Keratinocyte (primary cell): ENCODE results near the gene PLCL1. TPM values are rescaled to one million over a fixed set of nuclear protein-coding genes. Genes with fewer than 3 reads are reported as not detected.

Experiments used
- DNase-seq: peaks from one replicate; pipeline ENCODE4 v3.0.0-alpha.2; 2011; ENCODE audit warnings: low read depth, missing footprints, low spot score
- FAIRE-seq: peaks from 2 replicates; lab custom pipeline; 2011; peaks lifted over from hg19 to GRCh38; lab: Jason Lieb, UNC
- H2AFZ ChIP-seq: 2 replicates; pipeline ENCODE4 v1.6.0; 2012; ENCODE audit warnings: low read length, control low read depth, inconsistent platforms; ENCODE audit not compliant: control insufficient read depth
- H3K27ac ChIP-seq: 2 replicates; pipeline ENCODE4 v1.5.1; 2011; ENCODE audit warnings: low read length; ENCODE audit not compliant: control insufficient read depth, insufficient read depth
- H3K27me3 ChIP-seq: 3 replicates; pipeline ENCODE4 v1.6.0; 2011; ENCODE audit warnings: low read length; ENCODE audit not compliant: control insufficient read depth, insufficient read depth; ENCODE audit errors: extremely low read depth
- H3K36me3 ChIP-seq, 2 experiments: 2 replicates in 1 of 2; 3 replicates in 1 of 2; pipeline ENCODE4 v1.5.1; 2011; ENCODE audit warnings: low read length in 2 of 2, mild to moderate bottlenecking in 1 of 2; ENCODE audit not compliant: control insufficient read depth in 2 of 2, insufficient read depth in 2 of 2; ENCODE audit errors: extremely low read depth in 1 of 2
- H3K4me1 ChIP-seq: 3 replicates; pipeline ENCODE4 v1.5.1; 2011; ENCODE audit warnings: low read length; ENCODE audit not compliant: control insufficient read depth, insufficient read depth; ENCODE audit errors: extremely low read depth
- H3K4me2 ChIP-seq: 3 replicates; pipeline ENCODE4 v1.6.0; 2011; ENCODE audit warnings: low read depth, low read length; ENCODE audit not compliant: control insufficient read depth, insufficient read depth; ENCODE audit errors: extremely low read depth
- H3K4me3 ChIP-seq, 3 experiments: fragments of 200-600 bp in 1 of 3; sonication (generic) in 1 of 3; 2 replicates in 2 of 3; 3 replicates in 1 of 3; pipeline ENCODE4 v1.5.1; 2011 to 2016; ENCODE audit warnings: low read length in 3 of 3, mild to moderate bottlenecking in 3 of 3, control low read depth in 2 of 3, inconsistent platforms in 1 of 3, low read depth in 1 of 3, mixed read lengths in 1 of 3, mixed run types in 1 of 3, moderate library complexity in 1 of 3; ENCODE audit not compliant: control insufficient read depth in 2 of 3, insufficient read depth in 2 of 3; ENCODE audit errors: extremely low read depth in 1 of 3
- H3K79me2 ChIP-seq: 2 replicates; pipeline ENCODE4 v1.6.0; 2012; ENCODE audit warnings: low read length; ENCODE audit not compliant: control insufficient read depth, insufficient read depth
- H3K9ac ChIP-seq: 3 replicates; pipeline ENCODE4 v1.6.0; 2011; ENCODE audit warnings: low read length; ENCODE audit not compliant: control insufficient read depth, insufficient read depth; ENCODE audit errors: extremely low read depth
- H3K9me1 ChIP-seq: 3 replicates; pipeline ENCODE4 v1.6.0; 2011; ENCODE audit warnings: low read length; ENCODE audit not compliant: control insufficient read depth, insufficient read depth; ENCODE audit errors: extremely low read depth
- H3K9me3 ChIP-seq: 2 replicates; pipeline ENCODE4 v1.5.1; 2012; ENCODE audit warnings: low read depth, low read length; ENCODE audit not compliant: control insufficient read depth
- H4K20me1 ChIP-seq: 3 replicates; pipeline ENCODE4 v1.6.0; 2011; ENCODE audit warnings: low read length; ENCODE audit not compliant: control insufficient read depth, insufficient read depth; ENCODE audit errors: extremely low read depth
- EZH2 ChIP-seq: IDR thresholded peaks from one replicate; pipeline ENCODE4 v1.6.1; 2012; ENCODE audit warnings: inconsistent platforms, mild to moderate bottlenecking, low read length, moderate library complexity
- dilution Hi-C: fragments of 300-500 bp; cut with MboI; formaldehyde crosslinking; loops from one replicate; pipeline ENCODE4 v1.7.0; 2020; ENCODE audit warnings: low sequenced_read_pairs; ENCODE audit not compliant: extremely low pct_ligation_motif_present
- polyA plus RNA-seq, 5 experiments: library from polyadenylated mRNA; depleted of rRNA in 3 of 5; stranded (reverse) in 3 of 5; stranded (forward) in 1 of 5; unstranded in 1 of 5; fragments of >200 nt; gene quantifications; 1 replicate in 1 of 5; 2 replicates in 3 of 5; 3 replicates in 1 of 5; pipeline versions ENCODE4 v1.2.1 to v1.2.3, GENCODE V29; 2011 to 2012; ENCODE audit warnings: missing spikeins in 2 of 5, low read depth in 1 of 5, low replicate concordance in 1 of 5
- TF ChIP-seq, protein P1 (sequence below), 3 experiments: IDR thresholded peaks in 1 of 3; conservative IDR thresholded peaks in 1 of 3; optimal IDR thresholded peaks in 1 of 3; 2 replicates in 2 of 3; 3 replicates in 1 of 3; pipeline versions ENCODE3 to v1.5.1; 2011; ENCODE audit warnings: low read length in 3 of 3, mild to moderate bottlenecking in 3 of 3, moderate library complexity in 2 of 3, control low read depth in 1 of 3, inconsistent platforms in 1 of 3; ENCODE audit not compliant: insufficient read depth in 2 of 3; ENCODE audit errors: extremely low read depth in 1 of 3

PLCL1 gene
- polyA plus RNA-seq, 1 donor (not counting 4 experiments of a cell fraction or from before 2014, with no cell fraction given), result 0.01 TPM

DNA sequence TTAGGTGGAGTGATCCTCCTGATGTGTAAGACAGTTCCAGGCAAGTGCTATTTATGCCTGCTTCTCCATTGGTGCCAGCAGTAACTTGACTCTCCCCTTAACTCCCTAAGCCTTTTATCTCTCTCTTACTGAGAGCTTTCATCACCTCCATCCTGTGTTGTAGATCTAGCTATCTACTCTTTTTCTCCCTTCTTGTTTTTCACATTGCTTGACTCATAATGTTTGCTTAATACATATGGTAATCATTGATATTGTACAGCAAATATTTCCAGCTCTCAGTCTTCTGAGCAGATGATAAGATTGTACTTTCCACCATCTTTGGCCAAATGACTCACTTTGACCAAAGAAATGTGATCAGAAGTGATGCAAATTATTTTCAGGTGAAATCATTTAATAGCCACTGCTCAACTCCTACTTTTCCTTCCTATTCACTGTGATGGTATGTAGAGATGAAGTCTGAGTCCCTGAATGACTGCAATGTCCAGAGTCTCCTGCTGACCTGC is 165.0 kb downstream of the PLCL1 start:
- no peaks in the 10 kb centered on the region for H3K9me1 ChIP-seq
- no peaks in the 10 kb centered on the region for H3K36me3 ChIP-seq
- no peak overlapping the region for H3K4me3 ChIP-seq
- no peaks in the 10 kb centered on the region for H4K20me1 ChIP-seq
- H3K27ac ChIP-seq, result no peak overlapping the region
- no peak overlapping the region for H3K4me2 ChIP-seq
- no peaks in the 10 kb centered on the region for H3K4me1 ChIP-seq
- TF ChIP-seq, protein P1, sequence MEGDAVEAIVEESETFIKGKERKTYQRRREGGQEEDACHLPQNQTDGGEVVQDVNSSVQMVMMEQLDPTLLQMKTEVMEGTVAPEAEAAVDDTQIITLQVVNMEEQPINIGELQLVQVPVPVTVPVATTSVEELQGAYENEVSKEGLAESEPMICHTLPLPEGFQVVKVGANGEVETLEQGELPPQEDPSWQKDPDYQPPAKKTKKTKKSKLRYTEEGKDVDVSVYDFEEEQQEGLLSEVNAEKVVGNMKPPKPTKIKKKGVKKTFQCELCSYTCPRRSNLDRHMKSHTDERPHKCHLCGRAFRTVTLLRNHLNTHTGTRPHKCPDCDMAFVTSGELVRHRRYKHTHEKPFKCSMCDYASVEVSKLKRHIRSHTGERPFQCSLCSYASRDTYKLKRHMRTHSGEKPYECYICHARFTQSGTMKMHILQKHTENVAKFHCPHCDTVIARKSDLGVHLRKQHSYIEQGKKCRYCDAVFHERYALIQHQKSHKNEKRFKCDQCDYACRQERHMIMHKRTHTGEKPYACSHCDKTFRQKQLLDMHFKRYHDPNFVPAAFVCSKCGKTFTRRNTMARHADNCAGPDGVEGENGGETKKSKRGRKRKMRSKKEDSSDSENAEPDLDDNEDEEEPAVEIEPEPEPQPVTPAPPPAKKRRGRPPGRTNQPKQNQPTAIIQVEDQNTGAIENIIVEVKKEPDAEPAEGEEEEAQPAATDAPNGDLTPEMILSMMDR (optimal IDR thresholded peaks at IDR 0.05 in 1 of 3, IDR thresholded peaks at IDR 0.05 in 1 of 3, conservative IDR thresholded peaks at IDR 0.05 in 1 of 3; ENCODE audit: extremely low read depth in 1 of 3, insufficient read depth in 2 of 3, low read length in 3 of 3), result no peak
- TF ChIP-seq EZH2, result no peak
- no peaks in the 10 kb centered on the region for H3K27me3 ChIP-seq
- FAIRE-seq (no peak), DNase-seq (no peak)
- H3K79me2 ChIP-seq, result no peaks in the 10 kb centered on the region
- H3K9ac ChIP-seq, result no peak overlapping the region
- dilution Hi-C loops, result no loop called here
- no peak overlapping the region for H2AFZ ChIP-seq
- H3K9me3 ChIP-seq, result no peaks in the 10 kb centered on the region

DNA sequence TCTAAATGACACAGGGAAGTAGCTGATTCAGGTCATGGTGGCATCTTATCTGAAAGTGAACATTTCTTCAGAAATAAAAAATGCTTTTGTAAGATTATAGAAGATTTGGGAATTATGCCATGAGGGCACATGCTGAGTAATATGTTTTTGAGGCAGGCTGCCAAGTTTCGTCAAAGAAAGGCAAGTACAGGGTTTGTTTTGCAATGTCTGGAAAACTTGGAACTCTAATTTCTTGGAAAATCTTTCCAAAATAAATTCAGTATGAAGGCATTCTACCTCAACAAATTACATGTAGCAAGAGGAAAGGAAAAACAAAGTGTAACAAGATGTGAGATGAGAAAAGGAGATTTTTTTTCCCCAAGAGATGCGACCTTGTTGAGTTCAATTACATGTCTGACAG is 167.7 kb downstream of the PLCL1 start:
- no peaks in the 10 kb centered on the region for H3K4me1 ChIP-seq
- DNase-seq (no peak), FAIRE-seq (no peak)
- H3K4me2 ChIP-seq, result no peak overlapping the region
- dilution Hi-C loops, result no loop called here
- no peak overlapping the region for H3K4me3 ChIP-seq
- no peak overlapping the region for H3K27ac ChIP-seq
- H3K9me3 ChIP-seq, result no peaks in the 10 kb centered on the region
- no peak overlapping the region for H2AFZ ChIP-seq
- H4K20me1 ChIP-seq, result no peaks in the 10 kb centered on the region
- no peak overlapping the region for H3K9ac ChIP-seq
- H3K9me1 ChIP-seq, result no peaks in the 10 kb centered on the region
- H3K36me3 ChIP-seq, result no peaks in the 10 kb centered on the region
- H3K27me3 ChIP-seq, result no peaks in the 10 kb centered on the region
- TF ChIP-seq, protein P1 (optimal IDR thresholded peaks at IDR 0.05 in 1 of 3, IDR thresholded peaks at IDR 0.05 in 1 of 3, conservative IDR thresholded peaks at IDR 0.05 in 1 of 3; ENCODE audit: extremely low read depth in 1 of 3, insufficient read depth in 2 of 3, low read length in 3 of 3), result no peak
- H3K79me2 ChIP-seq, result no peaks in the 10 kb centered on the region
